Lung microvascular endothelial cell (primary cell): ENCODE results near the gene SLC4A5. TPM values are rescaled to one million over a fixed set of nuclear protein-coding genes. Genes with fewer than 3 reads are reported as not detected.

Experiments
- DNase-seq, 2 donors: peaks; one replicate each; pipeline versions ENCODE4 v3.0.0 to v3.0.0-alpha.2; 2010; ENCODE audit warnings: low read depth in 2 of 2
- total RNA-seq: library from RNA; depleted of rRNA; stranded (reverse); fragments of >200 nt; gene quantifications from 2 replicates; pipeline ENCODE4 v1.2.1, GENCODE V29; 2014

Gene SLC4A5
- total RNA-seq, 1 donor from 2014 or later = 0.20 TPM

DNA sequence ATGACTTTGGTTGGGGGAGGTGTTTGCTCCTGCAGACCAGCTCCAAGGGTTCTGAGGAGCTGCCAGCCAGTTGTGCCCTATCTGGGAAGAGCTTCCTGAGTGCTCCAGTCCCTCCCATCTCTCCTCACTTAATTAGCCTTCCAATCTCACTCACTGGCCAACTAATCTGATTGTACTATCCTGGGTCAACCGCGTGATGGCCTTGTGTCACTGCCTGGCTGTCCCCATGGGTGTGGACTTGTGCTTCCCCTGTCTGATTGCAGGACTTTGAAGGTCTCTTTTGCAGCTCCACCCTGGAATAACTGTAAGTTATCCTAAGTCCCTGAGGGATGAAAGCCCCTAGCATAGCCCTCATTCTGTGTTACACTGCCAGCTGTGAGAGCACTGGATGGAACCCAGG lies 65.0 kb downstream of the SLC4A5 start:
- DNase-seq = no peak

DNA sequence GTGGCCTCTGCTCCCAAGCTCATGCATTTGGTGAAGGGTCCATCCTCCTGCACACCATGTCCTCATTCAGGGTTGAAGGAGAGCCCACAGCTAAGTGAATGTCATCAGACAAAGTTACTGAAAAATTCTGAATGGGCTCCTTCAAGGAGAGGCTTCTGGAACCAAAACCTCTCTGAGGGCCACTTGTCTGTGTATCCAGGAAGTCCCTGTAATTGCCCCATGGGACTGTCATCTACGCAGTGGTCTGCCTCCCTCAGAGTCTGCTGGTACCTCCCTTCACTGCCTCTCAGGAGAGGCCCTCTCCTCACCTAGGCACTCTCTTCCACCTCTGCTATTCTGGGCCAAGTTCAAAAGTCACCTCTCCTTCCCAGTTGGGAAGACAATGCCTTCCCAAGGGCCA lies 68.0 kb downstream of the SLC4A5 start:
- no peak for DNase-seq

DNA sequence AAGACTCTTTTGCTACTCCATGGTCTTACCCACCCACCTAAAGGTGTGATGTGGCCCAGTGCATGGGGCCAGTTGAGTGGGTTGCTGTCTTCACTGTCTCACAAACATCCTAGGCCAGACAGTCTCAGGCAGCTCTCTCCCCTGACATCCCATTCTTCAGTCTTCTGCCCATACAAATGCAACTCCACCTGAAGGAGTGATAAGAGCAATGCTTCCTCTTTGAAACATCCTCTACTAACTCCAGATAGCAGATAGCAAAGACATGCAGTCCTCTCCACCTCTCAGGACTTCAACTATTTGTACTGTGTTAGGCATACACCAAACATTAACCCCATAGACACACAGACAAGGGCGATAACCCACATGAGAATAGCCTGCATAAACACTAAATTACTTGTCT lies 73.5 kb downstream of the SLC4A5 start:
- DNase-seq = no peak

DNA sequence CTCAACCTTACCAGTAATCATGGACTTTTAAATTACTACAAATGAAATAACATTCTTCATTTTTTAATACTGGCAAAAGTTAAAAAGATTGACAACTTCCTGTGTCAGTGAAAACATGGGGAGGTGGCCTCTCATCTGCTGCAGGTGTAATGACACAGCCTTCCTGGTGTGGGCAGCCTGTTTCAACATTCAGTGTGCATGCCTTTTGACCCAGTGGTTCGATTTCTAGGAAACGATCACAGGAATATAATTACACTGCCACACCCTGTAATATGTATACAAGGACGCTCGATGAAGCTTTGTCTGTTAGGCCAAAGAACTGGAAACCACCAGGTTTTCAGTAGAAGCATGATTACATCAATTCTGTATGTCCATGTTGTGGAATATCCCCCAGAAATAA lies 76.1 kb downstream of the SLC4A5 start:
- peak in 1 of 2 donors; percentile 61 for DNase-seq

DNA sequence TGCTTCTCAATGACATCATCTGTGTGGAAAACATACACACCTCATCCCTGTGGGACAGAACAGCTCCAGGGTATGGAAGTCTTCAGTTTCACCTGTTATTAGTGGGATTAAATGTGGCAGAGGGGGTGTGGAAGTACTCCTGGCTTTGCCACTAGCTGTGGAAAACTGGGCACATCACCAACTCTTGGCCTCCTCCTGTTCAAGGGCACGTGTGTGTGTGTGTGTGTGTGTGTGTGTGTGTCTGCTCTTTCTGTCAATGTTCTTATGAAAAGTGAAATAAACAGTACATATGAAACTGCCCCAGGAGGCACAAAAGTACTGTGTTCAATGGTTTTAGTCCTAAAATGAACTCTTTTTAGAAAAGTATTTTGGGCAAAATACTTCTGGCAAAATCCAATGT lies 78.9 kb downstream of the SLC4A5 start:
- no peak for DNase-seq

DNA sequence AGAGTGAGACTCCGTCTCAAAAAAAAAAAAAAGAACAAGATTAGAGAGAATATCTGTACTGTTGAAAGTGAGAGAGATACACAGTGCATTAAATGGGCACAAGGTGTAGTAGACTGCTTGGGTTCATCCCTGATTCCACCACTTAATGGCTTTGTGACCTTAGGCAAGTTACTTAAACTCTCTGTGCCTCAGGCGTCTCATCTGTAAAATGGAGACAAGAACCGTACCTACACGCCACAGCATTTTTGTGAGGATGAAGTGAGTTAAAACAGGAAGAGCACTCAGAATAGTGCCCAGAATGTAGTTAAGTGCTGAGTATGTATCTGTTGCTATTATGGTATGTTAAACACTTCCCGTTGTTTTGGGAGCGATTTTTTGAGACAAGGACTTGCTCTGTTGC lies 80.5 kb downstream of the SLC4A5 start:
- DNase-seq = no peak

DNA sequence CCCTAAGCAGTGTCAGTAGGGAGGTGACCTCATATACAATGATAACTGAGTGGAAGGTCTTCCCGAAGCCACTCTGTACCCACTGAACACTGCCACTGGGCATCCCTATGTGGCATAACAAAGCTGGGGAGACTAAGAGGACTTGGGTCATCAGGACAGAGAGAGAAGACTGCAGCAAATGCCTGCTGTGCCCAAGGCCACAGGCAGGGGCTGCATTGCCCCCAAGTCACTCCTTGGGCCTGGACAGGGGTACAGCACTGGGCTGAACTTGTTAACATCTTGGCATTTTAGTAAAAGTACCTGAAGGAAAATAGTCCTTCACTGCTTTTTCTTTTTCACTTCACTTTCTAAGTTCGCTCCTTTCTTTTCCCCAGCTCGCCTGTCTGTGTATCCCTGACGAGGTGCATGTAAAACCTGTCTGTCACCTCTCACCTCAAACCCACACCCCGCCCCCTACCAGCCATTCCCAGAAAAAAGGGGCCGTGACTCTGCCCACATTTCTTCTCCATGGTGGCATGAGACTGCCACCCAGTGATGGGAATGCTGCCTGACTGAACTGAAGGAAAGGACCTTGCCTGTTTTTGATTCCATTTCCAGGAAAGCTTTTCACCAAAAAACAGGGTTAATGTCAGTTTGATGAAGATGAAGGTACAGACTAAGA lies 81.9 kb downstream of the SLC4A5 start:
- DNase-seq = peak; percentile 6 to 51

DNA sequence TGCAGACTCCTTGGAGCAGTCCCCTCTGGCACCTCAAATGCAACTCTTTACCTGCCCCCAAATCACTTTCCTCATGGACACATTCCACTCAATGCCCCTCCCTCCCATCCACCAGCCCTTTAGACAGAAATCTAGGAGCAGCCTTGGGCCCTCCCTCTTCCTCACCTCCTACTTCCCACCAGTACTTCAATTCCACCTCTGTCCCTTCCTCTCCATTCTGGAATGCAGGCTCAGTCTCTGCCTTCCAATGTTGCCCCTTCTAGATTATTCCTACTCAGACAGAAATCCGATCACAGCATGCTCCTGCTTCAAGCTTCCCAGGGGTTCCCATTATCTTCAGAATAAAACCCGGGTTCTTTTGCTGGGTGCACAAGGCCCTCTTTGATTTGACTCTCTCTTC lies 82.7 kb downstream of the SLC4A5 start:
- DNase-seq = no peak

DNA sequence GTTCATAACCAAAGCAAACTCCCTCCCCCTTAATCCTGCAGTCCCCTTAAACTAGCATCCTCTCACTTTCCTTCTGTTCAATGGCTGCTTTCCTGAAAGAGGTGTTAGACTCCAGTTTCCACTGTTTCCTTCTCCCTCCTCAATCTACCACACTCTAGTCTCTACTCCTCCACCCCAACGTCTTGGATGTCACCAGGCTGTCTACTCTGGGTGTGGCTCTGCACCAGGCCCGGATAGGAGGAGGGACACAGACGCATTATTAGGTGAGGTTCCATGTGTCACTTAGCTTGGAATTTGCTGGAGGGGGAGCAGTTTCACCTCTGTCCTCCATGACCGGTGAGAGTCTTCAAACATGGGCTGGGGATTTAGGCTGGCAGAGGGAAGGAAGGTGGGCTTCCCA lies 83.5 kb downstream of the SLC4A5 start:
- no peak for DNase-seq

DNA sequence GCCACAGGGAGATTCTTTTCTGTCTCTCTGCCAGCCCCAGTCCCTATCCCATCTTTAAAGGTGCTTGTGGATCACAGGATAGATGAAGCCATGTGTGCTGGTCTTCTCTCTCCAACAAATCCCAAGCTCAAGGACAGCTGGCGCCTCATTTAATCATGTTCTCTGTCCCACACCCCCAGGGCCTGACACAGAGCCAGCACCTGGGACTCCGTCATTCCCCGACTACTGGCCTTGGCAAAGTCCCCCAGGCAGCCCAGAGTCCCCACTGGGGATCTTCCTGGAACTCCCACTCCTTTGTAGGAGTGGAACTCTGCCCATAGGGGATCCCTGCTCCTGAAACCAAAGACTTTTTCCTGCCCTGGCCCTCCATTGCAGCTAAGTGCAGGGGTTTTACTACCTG lies 84.0 kb downstream of the SLC4A5 start:
- no peak for DNase-seq

DNA sequence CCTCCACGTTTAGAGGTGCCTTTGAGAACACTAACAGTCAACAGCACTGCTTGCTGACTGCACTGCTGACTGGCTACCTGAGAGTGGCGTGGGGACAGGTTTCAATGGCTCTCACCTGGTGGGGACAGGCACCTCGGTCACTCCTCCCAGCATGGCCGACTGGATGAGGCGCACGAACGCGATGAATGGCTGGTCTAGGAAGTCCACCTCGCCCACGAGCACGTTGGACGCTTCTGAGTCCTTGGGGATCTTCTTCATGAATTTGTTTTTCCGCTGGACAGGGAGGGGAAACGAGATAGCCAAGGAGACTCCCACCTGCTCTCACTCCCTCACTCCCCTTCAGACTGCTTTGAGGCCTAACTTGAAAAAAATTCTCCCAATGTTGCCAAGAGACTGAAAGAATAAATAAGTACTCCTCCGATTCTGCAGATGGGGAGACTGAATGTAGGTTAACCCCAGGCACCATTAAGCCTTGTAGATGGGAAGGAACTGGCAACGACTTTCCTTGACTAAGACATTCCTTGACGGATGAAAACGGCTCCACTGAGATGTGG lies 87.5 kb downstream of the SLC4A5 start:
- DNase-seq = no peak

DNA sequence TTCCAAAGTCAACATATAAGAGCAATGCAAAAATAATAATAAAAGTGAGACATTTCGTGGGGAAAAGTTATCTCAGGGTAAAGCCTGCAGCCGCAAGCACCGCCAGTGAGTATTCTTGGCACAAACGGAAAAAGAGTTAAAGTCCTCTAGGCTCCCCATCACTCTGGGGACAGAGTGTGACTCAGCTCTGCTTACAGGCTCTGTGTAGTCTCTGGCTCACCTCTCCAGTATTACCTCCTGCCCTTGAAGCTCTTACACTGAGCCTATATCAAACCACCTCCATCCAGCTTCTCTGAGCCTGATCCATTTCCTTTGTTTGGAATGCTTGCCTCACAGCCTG lies 89.3 kb downstream of the SLC4A5 start:
- DNase-seq = no peak

DNA sequence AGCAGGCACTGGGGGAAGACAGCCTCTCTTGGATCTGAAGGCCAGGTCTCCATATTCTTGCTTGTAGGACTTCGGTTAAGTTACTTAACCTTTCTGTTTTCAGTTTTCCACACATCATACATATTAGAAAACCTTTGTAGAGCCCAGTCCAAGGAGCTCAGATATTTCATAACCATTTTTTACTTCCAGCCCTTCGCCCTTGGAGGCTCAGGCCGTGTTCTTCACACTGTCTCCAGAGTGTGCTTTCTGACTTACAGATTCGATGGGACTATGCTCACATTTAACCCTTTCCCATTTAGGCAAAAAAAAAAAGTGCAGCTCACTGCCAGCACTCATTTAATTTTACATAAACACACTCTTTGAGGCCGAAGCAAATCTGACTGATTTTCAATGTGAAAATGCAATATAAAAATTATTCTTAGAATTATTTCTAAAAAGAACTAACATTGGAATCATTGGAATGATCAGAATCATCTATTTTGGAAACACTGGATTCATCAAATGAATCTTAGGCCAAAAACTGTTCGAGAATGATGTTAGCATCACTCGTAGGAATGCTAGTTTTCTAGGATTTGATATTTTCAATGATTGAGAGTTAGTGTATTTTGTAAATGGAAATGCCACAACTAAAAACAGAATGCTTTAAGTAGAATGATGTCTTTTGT lies 89.8 kb downstream of the SLC4A5 start:
- DNase-seq = no peak

DNA sequence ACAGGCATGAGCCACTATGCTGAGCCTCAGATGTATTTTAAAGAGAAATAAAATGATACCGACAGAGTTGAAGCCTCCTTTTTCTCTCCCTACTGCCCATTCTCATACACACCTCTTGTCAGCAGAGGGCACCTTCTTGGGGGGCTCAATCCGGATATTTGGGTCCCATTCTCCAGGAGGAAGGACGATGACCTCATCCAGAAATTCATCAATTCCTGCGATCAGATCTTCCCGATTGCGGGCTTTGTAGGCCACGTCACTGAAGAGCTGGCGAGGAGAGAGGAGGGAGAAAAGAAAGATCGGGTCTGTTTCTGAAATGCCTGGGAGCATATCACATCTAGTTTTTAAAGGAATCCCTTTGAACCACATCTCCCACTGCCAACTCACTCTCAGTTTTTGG lies 90.4 kb downstream of the SLC4A5 start:
- no peak for DNase-seq

DNA sequence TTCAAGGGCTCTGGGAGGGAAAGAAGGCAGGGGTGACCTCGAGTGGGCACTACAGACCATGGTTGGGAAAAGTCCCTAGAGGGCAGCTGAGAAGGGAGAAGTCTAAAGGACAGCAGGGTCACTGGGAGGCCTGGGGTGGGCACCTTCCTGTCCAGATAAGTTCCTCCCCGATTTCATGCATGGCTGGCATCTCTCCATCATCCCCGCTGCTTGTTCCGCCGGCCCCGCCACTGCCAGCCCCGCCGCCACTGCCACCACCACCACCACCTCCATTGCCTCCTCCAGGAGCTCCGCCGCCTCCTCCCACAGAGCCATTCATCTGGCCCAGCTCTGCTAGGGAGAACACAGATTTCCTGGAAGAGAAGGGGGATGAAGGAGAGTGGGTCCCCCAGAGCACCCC lies 91.2 kb downstream of the SLC4A5 start:
- DNase-seq = no peak

DNA sequence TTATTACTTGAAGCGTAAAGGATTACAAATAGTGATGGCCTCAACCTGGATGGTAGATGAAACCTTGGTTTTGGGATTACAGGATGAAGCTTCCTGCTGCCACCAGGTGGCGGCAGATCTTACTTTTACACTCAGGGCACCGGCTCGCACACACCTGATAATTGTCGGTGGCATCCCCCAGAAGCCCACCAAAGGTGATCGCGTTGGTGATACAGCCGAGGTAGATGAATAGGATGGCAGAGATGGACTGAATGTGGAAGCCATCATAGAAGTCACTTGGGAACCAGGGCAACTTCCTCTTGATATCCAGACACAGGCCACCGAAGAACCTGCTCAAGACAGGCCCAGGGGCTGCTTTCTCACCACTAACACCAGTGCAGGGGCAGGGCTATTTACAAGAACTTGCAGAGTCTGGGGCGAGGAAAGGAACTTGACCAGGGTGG lies 93.0 kb downstream of the SLC4A5 start:
- DNase-seq = peak; percentile 48 to 63

DNA sequence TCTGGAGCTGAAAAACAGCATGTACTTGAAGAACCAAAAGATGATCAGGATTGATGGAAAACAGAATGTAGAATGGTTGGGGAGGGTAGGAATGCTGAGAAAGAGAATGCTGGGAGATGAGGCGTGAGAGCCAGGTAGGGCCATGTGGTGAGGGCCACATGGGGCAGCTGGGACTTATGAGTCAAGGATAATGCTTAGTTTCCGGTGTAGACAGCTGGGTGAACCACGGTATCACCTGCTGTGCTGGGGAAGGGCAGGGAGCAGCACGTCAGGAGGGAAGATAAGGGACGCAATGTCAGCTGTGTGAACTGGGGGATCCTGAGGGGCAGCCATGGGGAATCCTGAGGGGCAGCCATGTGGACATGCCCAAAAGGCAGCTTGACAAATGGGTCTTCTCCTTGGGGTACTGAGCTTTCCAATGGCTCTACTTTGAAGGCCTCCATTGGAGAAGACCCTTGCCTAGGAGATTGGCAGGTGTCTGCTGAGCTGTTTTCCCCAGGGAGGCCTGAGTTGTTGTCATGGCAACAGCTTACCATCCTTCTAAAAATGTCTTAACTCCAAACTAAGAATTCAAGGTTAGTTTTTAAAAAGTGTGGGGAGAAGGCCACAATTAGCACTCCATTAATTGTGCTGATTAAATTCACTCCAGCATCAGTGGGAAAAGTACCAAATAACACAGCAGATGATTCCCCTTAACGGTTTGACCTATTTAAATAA lies 93.7 kb downstream of the SLC4A5 start:
- DNase-seq = no peak

DNA sequence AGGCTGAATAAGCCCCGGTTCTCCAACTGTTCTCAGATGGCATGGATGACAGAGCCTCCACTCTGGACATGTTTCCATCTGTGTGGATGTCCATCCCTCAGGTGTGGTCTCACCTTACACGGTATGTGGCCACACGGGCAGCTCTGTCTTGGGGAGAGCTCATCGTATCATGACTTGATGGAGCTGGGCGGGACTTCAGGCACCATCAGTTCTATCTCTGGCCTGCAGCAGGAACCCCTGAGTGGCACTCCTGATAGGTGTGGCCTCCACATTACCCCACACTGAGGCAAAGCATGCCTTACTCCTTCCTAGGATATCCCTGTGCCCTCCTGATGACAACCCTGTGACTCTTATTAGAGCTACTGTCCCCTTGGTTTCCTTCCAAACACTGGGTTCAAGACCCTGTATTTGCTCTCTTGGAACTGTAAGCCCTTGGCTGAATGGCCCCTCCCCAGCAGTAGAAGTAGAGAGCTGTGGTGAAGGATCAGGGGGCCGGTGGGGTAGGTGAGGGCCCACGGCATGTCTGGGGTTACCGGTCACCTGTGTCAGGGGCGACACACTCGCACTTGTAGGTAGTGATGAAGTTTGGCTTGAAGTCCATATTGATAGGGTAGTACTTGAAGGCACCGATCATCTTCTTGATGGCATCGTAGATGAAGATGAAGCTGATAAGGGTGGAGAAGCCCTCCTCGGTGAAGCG lies 96.6 kb downstream of the SLC4A5 start:
- no peak for DNase-seq

DNA sequence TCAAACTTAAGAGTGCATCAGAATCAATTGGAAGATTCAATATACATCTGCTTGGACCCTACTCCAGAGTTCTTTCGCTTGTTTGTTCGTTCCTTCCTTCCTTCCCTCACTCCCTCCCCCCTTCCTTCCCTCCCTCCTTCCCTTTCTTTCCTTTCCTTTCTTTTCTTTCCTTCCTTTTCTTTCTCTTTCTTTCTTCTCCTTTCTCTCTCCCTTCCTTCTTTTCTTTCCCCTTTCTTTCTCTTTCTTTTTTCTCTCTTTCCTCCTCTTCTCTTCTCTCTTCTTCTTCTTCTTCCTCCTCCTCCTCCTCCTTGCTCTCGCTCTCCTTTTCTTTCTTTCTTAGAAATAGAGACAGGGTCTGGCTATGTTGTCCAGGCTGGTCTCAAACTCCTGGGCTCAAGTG lies 98.9 kb downstream of the SLC4A5 start:
- DNase-seq = no peak

DNA sequence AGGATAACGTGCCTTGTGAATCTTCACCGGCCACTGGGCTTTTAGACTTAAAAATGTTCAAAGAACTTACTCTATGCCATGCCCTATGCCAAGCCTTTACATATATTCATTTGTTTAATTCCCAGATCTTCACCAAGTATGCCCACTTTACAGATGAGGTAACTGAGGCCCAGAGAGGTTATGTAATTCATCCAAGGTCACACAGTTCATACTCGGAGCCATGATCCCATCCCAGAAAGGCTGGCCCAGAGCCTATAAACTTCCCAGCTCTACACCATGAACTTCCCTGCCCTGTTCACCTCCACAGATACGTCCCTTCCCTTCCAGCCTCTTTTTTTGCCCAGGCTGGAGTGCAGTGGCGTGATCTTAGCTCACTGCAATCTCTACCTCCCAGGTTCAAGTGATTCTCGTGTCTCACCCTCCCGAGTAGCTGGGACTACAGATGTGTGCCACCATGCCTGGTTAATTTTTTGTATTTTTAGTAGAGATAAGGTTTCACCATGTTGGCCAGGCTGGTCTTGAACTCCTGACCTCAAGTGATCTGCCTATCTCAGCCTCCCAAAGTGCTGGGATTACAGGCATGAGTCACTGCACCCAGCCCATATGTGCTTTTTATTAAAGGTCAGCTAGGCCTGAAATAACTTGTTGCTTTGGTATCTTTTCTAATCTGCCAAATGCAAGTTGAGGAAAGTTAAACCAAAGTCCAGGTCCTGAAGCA lies 100.7 kb downstream of the SLC4A5 start:
- DNase-seq = no peak

DNA sequence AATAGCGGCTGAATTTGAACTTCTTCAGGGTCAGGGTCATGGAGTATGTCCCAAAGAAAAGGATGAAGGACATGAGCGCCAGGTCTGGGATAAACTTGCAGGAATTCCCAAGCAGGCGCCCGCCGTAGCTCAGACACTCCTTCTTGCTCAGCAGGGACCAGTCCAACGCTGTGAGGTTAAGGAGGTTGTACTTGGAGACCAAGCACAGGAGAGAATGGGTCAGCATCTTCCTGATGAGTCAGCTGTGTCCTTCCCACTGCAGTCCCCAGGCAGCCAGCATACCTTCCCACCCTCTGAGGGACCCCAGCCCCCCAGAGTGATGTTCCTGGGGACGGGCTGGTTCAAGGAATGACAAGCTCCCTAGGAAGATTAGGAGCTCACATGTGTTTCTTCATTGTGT lies 103.9 kb downstream of the SLC4A5 start:
- no peak for DNase-seq
